Measurements from ENCODE around the gene CLDN15.
"Not testable (repeated sequence)": the region's sequence is repeated elsewhere in the genome, so short reads cannot be mapped to it uniquely, and the experiment has no call there.

Gene CLDN15

DNA sequence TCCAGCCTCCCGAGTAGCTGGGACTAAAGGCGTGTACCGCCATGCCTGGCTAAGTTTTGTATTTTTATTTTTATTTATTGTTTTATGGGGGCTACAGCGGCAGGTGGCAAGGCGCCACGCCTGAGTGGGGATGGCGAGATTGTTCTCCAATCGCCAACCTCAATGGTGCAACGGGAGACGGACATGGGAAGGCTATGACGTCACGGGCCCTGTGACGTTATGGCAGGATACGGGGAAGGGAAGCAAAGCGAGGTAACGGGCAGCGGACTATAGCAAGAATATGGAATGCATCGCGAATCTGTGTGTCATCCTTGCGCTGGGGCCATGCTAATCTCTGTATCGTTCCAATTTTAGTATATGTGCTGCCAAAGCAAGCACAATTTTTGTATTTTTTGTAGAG, 32.1 kb upstream of the CLDN15 start:
- Histone ChIP-seq H3K27ac (ENCODE audit: poor library complexity, severe bottlenecking) (no peak overlapping the region), H3K9me3 (ENCODE audit: severe bottlenecking) (no peaks in the 10 kb centered on the region), H3K27me3 (ENCODE audit: insufficient read depth, poor library complexity, severe bottlenecking) (no peaks in the 10 kb centered on the region), H3K4me1 (ENCODE audit: insufficient read depth, poor library complexity, severe bottlenecking) (no peaks in the 10 kb centered on the region), H3K36me3 (ENCODE audit: low read depth) (no peaks in the 10 kb centered on the region), H3K4me3 (ENCODE audit: severe bottlenecking) (no peak overlapping the region)
- ATAC-seq (ENCODE audit: low read depth), result no peak
- no peak for TF ChIP-seq CTCF (IDR thresholded peaks at IDR 0.05; ENCODE audit: poor library complexity, severe bottlenecking)
- no peak for DNase-seq (ENCODE audit: low spot score)

GRCh38 chr7:101265622-101266516, 28.3 kb upstream of the CLDN15 start:
- no peaks in the 10 kb centered on the region for H3K4me1 ChIP-seq (ENCODE audit: insufficient read depth, poor library complexity, severe bottlenecking)
- ATAC-seq (ENCODE audit: low read depth) (no peak), DNase-seq (ENCODE audit: low spot score) (no peak)
- H3K4me3 ChIP-seq (ENCODE audit: severe bottlenecking), result no peak overlapping the region
- H3K9me3 ChIP-seq (ENCODE audit: severe bottlenecking), result no peaks in the 10 kb centered on the region
- no peaks in the 10 kb centered on the region for H3K36me3 ChIP-seq (ENCODE audit: low read depth)
- H3K27me3 ChIP-seq (ENCODE audit: insufficient read depth, poor library complexity, severe bottlenecking), result no peaks in the 10 kb centered on the region
- H3K27ac ChIP-seq (ENCODE audit: poor library complexity, severe bottlenecking), result no peak overlapping the region
- TF ChIP-seq CTCF (IDR thresholded peaks at IDR 0.05; ENCODE audit: poor library complexity, severe bottlenecking), result no peak

DNA sequence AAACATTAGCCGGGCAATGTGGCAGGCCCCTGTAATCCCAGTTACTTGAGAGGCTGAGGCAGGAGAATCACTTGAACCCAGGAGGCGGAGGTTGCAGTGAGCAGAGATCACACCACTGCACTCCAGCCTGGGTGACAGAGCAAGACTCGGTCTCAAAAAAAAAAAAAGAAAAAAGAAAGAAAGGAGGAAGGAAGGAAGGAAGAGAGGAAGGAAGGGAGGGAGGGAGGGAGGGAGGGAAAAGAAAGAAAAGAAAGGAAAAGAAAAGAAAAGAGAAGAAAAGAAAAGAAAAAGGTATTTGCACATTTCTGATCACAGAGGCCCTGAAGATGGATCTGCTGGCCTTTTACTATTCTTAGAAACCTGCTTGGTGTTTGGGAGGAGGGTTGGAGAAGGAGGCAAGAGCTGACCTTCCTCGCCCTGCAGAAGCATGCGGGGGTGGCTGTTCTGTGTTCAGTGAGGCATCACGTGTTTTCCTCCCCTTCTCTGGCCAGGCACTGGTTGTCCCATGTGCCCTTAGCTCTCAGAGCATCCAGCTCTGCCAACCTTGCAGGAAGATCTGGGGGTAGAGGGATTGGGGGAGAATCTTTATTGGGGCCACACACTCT, 26.6 kb upstream of the CLDN15 start:
- not testable (repeated sequence) for H3K9me3 ChIP-seq (ENCODE audit: severe bottlenecking); H3K36me3 ChIP-seq (ENCODE audit: low read depth); H3K27me3 ChIP-seq (ENCODE audit: insufficient read depth, poor library complexity, severe bottlenecking); H3K4me3 ChIP-seq (ENCODE audit: severe bottlenecking); DNase-seq (ENCODE audit: low spot score); H3K4me1 ChIP-seq (ENCODE audit: insufficient read depth, poor library complexity, severe bottlenecking); H3K27ac ChIP-seq (ENCODE audit: poor library complexity, severe bottlenecking); ATAC-seq (ENCODE audit: low read depth)

GRCh38 chr7:101258243-101258731, 20.7 kb upstream of the CLDN15 start:
- no peak overlapping the region for H3K4me3 ChIP-seq (ENCODE audit: severe bottlenecking)
- ATAC-seq (ENCODE audit: low read depth) (no peak), DNase-seq (ENCODE audit: low spot score) (no peak)
- no peaks in the 10 kb centered on the region for H3K27me3 ChIP-seq (ENCODE audit: insufficient read depth, poor library complexity, severe bottlenecking)
- no peak overlapping the region for H3K27ac ChIP-seq (ENCODE audit: poor library complexity, severe bottlenecking)
- no peaks in the 10 kb centered on the region for H3K36me3 ChIP-seq (ENCODE audit: low read depth)
- TF ChIP-seq CTCF (IDR thresholded peaks at IDR 0.05; ENCODE audit: poor library complexity, severe bottlenecking), result no peak
- H3K4me1 ChIP-seq (ENCODE audit: insufficient read depth, poor library complexity, severe bottlenecking), result no peaks in the 10 kb centered on the region
- no peaks in the 10 kb centered on the region for H3K9me3 ChIP-seq (ENCODE audit: severe bottlenecking)

DNA sequence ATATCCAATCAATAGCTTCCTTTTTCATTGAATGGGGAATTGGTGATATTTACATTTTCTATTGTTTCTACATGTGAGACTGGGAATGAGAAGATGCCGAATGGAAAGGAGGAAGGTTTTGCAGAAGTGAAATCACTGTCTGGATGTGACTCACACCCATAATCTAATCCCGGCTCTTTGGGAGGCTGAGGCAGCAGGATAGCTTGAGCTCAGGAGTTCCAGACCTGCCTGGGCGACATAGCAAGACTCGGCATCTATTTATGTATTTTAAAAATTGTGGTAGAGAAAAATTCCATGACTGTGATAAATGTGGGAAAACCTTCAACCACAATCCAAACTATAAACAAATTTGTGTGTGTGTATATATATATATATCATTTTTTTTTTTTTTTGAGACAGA, 18.2 kb upstream of the CLDN15 start:
- Histone ChIP-seq H3K36me3 (ENCODE audit: low read depth) (no peaks in the 10 kb centered on the region), H3K9me3 (ENCODE audit: severe bottlenecking) (no peaks in the 10 kb centered on the region), H3K27me3 (ENCODE audit: insufficient read depth, poor library complexity, severe bottlenecking) (no peaks in the 10 kb centered on the region), H3K4me3 (ENCODE audit: severe bottlenecking) (no peak overlapping the region), H3K4me1 (ENCODE audit: insufficient read depth, poor library complexity, severe bottlenecking) (no peaks in the 10 kb centered on the region), H3K27ac (ENCODE audit: poor library complexity, severe bottlenecking) (no peak overlapping the region)
- ATAC-seq (ENCODE audit: low read depth), result no peak
- no peak for TF ChIP-seq CTCF (IDR thresholded peaks at IDR 0.05; ENCODE audit: poor library complexity, severe bottlenecking)
- DNase-seq (ENCODE audit: low spot score), result no peak

- not testable (repeated sequence) for H3K27ac ChIP-seq (ENCODE audit: poor library complexity, severe bottlenecking); H3K4me1 ChIP-seq (ENCODE audit: insufficient read depth, poor library complexity, severe bottlenecking); H3K27me3 ChIP-seq (ENCODE audit: insufficient read depth, poor library complexity, severe bottlenecking); H3K4me3 ChIP-seq (ENCODE audit: severe bottlenecking); H3K9me3 ChIP-seq (ENCODE audit: severe bottlenecking); ATAC-seq (ENCODE audit: low read depth); DNase-seq (ENCODE audit: low spot score)
- H3K36me3 ChIP-seq (ENCODE audit: low read depth), result peaks cover 14% of the 10 kb centered on the region
Observed at GRCh38 chr7:101253199-101253598, 15.6 kb upstream of the CLDN15 start.
